ENCODE data around the gene TMEM240.
"Not testable (repeated sequence)": the region's sequence is repeated elsewhere in the genome, so short reads cannot be mapped to it uniquely, and the experiment has no call there.

Gene TMEM240

DNA sequence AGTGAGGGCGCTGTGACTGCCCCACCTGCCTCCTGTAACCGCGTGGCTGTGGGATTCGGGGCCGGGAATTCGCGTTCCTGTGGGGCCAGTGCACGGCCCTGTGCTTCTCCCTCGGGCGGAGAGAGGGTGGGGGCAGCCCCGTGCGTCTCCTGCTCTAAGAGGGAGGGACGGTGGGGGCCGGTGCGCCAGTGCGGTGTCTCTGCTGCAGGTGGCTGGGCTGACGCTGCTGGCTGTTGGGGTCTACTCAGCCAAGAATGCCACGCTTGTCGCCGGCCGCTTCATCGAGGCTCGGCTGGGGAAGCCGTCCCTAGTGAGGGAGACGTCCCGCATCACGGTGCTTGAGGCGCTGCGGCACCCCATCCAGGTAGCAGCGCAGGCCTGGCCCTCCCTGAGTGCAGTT, 17.9 kb downstream of the TMEM240 start:
- DNase-seq = not testable (repeated sequence)

DNA sequence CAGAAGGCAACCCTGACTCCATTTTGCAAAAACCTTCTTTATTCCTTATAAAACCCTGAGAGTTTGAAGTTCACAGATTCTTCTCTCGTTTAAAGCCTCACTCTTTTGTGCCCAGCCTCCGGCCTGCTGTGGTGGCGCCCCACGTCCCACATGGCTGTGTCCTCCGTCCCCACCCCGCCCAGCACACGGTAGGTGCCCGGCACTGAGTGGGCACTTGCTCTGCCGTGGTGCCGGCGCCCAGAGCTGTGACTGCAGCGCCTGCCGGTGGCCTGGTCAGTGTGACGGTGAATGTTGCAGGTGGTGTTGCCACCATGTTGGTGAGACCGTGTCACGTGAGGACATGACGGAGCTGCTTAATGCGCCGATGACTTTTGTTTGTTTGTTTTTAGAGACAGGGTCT, 19.1 kb downstream of the TMEM240 start:
- no peak for DNase-seq

DNA sequence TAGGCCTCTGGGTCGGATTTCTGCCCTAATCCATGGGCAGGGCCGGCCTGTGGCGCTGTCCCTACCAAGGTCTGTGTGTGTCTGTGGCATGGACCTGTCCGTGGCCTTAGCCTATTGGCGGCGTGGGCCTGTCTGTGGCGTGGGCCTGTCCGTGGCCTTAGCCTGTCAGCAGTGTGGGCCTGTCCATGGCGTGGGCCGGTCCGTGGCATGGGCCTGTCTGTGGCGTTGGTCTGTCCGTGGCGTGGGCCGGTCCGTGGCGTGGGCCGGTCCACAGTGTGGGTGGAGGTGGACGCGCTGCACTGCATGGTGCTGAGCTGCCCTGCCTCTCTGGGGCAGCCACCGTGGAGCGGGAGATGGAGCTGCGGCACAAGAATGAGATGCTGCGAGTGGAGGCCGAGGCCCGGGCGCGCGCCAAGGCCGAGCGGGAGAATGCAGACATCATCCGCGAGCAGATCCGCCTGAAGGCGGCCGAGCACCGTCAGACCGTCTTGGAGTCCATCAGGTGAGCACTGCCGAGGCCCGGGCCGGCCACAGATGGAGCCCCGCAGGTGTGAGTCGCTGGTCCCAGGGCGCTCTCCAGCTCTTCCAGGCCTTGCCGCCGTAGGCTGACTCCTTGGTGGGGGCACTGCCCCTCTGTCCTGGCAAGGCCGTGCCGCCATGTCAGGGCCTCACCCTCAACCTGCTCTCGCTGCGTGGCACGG, 20.5 kb downstream of the TMEM240 start:
- DNase-seq = not testable (repeated sequence)

DNA sequence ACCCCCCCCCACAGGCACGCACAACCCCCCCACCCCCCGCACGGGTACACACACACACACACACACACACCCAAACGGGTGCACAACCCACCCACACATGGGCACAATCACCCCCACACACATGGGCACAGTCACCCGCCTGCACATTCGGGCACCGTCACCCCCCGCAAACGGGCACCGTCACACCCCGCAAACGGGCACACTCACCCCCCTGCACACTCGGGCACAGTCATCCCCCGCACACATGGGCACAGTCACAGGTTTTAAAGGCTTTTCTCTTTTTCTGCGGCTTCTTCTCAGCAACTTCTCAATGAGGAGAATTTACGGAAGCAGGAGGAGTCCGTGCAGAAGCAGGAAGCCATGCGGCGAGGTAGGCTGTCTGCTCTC, 21.8 kb downstream of the TMEM240 start:
- not testable (repeated sequence) for DNase-seq

DNA sequence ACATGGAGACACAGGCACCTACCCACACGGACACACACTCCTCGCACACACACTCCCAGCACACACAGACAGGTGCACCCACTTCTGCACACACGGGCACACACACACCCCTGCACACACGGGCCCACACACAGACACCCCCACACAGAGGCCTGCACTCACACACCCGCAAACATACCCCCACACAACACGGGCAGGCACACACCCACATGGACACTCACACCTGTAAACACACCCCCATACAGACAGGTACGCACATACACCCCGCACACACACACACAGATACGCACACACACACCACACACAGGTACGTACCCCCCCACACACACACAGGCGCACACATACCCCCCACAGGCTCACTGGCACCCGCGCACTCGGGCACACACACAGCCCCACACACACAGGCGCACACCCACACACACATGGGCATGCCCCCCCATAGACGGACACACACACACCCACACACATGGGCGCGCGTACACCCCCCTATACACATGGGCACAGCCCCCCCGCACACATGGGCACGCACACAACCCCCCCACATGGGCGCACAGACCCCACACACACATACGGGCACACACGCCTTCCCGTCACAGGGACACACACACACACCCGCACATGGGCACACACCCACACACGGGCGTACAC, 22.3 kb downstream of the TMEM240 start:
- DNase-seq = no peak

DNA sequence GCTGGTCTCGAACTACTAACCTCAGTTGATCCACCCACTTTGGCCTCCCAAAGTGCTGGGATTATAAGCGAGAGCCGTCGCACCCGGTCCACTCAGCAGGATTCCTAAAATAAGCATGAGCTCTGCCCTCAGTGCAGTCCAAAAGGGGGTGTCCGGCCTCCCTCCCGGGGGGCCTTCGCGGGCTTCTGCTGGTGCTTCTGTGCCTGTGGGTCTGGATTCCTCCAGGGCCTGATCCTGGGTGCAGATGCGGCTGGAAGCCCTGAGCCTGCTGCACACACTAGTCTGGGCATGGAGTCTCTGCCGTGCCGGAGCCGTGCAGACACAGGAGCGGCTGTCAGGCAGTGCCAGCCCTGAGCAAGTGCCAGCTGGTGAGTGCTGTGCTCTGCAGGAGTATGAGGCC, 23.5 kb downstream of the TMEM240 start:
- not testable (repeated sequence) for DNase-seq

DNA sequence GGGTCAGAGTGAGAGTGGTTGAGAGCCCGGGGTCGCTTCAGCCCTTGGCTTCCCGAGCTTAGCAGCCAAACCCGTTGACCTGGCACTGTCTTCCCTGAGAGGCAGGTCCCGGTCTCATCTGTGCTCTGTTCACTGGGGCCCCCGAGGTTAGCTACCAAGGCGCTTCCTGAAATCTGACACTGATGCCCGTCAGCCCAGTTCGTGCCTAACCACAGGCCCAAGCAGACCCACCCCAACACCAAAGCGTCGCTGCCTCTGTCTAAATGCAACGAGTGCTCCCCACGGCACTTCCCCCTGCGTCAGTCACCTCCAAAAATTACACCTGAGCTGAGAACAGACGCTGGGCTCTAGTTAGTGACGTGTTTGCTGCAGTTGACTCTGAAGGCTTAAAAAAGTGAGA, 26.0 kb downstream of the TMEM240 start:
- DNase-seq = not testable (repeated sequence)

DNA sequence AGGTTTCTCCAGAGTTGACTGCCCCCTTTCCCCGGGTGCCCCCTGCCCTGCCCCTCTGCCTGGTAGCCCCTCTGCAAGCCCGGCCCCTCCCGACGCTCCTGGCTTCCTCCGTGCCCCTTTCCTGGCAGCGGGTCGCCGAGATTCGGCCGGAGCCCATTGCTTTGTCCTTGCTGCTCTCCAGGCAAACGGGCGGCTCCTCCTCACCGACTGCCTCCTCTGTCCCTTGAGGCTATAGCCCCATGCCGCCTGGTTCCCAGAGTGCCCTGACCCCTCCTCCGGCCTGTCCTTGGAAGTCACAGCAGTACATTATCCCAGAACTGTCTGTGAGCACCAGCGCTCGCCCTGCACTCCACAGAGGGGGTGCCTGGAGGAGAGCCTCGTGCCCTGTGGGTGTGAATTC, 26.7 kb downstream of the TMEM240 start:
- DNase-seq = not testable (repeated sequence)

DNA sequence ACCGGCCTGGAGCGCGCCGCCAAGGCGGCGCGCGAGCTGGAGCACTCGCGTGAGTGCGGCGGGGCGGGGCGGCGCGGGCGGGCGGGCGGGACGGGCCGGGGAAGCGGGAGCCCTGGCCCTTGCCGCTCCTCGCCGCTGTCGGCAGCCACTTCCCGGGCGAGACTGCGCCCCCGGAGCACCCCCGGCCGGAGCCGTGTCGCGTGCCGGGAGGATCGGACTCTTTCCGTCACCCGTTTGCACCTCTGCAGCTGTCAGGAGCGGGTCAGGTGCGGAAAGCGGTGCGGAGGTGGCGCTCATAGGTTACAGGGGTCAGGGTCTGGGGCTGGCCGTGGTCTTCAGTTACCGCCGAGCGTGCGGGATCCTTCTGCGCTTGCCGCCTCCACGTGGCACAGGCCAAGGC, 28.0 kb downstream of the TMEM240 start:
- DNase-seq = peak; percentile 4

DNA sequence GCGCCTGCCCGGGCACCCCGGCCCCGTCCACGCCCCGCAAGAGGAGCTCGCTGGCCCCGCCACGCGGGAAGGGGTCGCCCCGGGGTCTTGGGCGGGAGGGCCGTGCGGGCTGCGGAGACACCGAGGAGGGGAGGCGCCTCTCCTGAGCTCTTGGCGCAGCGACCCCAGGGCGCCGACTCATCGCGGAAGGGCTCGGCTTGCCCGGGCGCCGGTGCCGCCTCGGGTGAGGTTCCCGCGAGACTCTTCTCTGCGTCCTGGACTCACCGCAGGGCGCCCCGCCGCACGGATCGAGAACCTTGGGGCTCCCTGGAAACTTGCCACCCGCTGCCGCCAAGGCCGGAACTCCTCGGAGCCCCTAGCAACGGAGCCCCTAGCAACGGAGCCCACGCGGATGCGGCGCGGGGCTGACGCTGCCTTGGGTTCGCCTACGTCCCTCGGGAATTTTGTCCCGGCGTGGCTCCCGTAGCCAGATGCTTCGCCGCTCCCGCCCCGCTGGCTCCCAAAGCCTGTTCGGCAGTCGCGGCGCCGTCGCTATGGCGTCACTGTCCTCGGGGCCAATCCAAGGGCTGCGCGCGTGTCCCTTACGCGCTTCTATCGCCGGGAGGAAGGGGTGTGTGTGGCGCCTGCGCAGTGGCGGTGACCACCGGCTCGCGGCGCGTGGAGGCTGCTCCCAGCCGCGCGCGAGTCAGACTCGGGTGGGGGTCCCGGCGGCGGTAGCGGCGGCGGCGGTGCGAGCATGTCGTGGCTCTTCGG, 28.7 kb downstream of the TMEM240 start, which contains the start of gene ATAD3A:
TSS of gene ATAD3A (plus strand) at position 630 of the 753 bp plus-strand sequence. CDS start at position 737, 107 bp downstream.
- peak; percentile 98 for DNase-seq

DNA sequence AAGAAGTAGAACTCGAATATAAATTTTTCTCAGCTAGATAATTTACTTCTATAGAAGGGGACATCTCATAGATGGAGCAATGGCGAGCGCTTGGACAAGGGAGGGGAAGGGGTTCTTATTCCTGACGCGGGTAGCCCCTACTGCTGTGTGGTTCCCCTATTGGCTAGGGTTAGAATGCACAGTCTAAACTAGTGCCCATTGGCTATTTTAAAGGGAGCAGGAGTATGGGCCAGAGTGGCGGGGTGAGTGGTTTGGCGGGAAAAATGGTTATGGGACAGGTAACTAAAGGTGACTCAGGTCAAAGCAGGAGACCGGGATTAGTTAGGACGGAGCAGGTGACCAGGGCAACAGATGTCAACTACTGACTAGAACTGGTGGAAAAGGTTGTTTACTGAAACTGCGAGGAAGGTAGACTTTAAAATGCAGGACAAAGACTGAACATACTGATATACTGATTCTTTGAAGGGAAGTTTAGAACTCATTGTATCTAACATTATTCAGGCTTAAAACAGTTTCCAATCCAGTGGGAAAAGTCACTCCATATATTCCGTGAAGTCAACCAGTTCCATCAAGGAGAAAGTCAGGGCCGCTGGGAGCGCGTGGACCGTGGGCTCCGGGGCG, 29.4 kb downstream of the TMEM240 start:
- DNase-seq = peak; percentile 39

DNA sequence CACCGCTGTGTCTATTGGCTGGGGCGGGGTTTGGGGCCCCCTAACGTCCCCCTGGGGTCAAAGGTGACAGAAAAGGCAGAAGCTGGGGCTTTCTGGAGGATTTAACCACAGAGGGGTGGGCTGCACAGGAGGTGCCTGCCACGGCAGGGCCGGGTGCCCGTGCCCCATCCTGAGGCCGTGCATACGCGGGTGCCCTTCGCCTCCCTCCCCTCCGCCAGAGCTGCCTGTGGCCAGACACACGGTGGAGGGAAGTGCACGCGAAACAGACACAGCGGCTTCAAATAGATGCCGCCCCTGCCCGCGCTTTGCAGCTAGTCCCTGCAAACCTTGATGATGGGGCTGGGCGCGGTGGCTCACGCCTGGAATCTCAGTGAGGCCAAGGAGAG, 31.0 kb downstream of the TMEM240 start:
- DNase-seq = not testable (repeated sequence)

DNA sequence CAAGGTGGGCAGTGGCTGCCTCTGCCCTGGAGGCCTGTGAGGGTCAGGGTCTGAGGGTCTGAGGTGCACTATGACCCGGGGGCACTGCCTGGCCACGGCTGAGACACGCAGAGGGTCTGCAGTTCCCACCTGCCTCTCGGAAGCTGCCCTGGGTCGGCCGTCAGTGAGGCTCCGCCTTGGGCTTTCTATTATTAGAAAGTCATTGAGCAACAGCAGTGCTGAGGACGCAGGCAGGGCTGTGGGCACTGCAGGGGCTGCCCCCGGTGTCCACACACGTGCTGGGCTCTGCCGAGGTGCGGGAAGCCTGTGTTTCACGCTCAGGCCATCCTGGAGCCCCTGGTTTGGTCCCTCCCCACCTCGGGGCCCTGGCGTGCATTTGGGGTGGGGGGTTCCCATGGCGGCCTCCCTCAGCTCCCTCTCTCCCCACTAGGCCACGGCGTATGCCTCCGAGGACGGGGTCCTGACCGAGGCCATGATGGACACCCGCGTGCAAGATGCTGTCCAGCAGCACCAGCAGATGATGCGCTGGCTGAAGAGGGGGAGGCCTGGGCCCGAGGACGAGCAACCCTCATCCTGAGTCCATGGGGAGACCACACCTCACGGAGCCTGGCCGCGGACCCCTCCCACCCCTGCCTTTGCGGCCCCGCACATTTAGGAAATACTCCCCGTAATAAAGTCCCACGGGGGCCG, 31.5 kb downstream of the TMEM240 start:
- DNase-seq = not testable (repeated sequence)

DNA sequence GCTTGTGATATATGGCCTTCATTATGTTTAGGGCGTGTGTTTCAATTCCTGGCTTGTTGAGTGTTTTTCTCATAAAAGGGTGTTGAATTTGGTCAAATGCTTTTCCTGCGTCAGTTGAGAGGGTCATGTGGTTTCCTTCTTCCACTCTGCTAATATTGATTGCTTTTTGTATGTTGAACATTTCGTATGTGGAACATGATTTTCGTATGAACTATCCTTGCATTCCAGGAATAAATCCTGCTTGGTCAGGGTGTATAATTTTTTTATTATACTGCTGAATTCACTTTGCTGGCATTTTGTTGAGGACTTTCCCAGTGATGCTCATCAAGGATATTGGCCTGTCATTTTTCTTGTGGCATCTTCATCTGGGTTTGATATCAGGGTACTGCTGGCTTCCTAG, 33.1 kb downstream of the TMEM240 start:
- DNase-seq = no peak

DNA sequence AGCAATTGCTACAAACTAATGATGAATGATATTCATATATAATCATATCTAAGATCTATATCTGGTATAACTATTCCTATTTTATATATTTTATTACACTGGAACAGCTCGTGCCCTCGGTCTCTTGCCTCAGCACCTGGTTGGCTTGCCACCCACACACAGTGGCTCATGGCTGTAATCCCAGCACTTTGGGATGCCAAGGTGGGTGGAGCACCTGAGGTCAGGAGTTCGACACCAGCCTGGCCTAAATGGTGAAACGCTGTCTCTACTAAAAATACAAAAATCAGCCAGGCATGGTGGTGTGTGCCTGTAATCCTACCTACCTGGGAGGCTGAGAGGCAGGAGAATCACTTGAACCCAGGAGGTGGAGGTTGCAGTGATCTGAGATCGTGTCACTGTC, 34.6 kb downstream of the TMEM240 start:
- not testable (repeated sequence) for DNase-seq

DNA sequence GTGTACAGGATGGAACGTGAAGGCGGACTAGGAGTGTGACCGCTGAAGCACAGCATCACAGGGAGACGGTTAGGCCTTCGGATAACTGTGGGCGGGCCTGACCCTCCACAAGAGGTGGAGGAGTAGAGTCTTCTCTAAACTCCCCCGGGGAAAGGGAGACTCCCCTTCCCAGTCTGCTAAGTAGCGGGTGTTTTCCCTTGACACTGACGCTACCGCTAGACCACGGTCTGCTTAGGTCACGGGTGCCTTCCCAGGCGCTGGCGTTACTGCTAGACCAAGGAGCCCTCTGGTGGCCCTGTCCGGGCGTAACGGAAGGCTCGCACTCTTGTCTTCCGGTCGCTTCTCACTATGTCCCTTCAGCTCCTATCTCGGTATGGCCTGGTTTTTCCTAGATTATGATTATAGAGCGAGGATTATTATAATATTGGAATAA, 35.0 kb downstream of the TMEM240 start:
- DNase-seq = peak; percentile 85

DNA sequence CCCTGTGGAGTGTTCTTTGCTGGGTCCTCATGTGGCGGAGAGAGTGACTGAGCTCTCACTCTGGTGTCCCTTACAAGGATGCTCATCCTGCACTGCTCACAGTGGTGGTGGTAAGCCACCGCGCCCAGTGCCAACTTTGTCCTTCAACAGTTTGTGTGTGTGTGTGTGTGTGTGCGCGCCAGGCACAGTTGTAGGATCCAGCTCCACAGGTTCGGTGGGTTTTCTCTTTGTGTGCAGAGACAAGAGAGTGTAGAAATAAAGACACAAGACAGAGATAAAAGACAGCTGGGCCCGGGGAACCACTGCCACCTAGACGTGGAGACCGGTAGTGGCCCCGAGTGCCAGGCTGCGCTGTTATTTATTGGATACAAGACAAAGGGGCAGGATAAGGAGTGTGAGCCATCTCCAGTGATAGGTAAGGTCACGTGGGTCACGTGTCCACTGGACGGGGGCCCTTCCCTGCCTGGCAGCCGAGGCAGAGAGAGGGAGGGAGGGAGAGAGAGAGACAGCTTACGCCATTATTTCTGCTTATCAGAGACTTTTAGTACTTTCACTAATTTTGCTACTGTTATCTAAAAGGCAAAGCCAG, 35.6 kb downstream of the TMEM240 start:
- DNase-seq = peak; percentile 95

DNA sequence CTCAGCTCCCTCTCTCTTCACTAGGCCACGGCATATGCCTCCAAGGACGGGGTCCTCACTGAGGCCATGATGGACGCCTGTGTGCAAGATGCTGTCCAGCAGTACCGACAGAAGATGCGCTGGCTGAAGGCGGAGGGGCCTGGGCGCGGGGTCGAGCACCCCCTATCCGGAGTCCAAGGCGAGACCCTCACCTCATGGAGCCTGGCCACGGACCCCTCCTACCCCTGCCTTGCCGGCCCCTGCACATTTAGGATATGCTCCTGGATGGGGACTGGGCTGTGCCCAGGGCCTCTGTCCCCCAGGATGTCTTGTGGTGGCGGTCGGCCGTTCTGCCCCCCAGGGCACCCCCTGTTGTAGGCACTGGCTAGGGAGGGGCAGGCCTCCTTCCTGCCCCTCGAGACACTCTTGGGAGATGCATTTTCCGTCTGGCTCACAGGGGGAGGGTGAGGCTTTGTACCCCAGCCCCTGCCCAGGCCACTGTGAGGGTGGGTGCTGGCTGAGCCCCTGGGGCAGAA, 44.9 kb downstream of the TMEM240 start:
- not testable (repeated sequence) for DNase-seq

DNA sequence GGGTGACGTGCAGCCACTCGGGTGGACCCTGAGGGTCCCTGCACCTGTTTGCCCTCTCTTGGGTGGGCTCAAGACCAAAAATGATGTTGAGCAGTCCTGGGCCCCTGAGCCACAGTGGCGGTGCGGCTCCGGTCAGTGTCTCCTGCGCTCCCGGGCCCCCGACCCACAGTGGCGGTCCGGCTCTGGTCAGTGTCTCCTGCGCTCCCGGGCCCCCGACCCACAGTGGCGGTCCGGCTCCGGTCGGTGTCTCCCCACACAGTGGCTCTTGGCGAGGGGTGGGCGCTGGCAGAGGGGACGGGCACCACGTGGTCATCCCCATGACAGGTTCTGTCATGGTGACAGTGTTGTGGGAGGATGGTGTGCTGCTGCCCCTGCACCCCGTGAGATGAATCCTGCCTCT, 46.1 kb downstream of the TMEM240 start:
- DNase-seq = not testable (repeated sequence)

DNA sequence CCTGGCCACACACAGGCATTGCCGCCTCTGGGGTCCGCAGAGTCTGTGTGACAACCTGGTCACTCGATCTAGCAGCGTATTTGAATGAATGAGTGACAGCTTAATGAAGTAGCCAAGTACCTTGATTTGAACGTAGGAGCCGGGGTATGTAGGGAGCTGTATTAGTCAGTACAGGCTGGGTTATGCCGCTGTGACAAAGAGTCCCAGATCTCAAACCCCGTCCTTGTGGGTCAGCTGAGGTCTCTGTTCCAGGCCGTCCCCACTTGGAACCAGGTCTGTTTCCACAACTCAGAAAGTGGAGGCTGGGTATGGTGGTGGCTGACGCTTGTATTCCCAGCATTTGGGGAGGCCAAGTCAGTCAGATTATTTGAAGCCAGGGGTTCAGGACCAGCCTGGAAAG, 48.8 kb downstream of the TMEM240 start:
- DNase-seq = no peak

DNA sequence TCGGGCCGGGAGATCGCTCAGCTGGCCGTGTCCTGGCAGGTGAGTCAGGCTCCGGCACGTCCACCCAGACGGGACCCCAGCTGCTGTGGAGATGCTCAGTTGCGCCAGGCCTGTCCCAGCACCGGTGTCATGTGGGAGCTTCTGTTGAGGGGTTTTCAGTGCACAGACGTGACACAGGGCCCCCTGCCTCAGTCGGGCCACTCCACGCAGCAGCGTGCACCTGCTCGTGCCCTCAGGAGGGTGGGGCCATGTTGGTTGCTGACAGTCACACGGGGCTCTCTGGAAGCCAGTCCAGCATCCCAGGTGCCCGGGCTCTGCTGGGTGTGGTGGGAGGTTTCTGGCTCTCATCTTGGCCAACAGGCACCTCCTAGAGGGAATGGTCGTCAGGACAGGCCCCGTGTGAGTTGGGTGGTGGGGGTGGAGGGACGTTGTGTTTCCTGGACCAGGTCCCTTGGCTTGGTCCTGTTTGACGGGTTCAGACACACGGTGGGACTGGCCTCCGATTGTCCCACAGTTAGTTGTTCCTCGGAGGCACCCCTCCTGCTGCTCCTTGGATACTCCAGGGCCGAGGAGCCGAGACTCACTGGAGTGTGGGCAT, 49.7 kb downstream of the TMEM240 start:
- no peak for DNase-seq

DNA sequence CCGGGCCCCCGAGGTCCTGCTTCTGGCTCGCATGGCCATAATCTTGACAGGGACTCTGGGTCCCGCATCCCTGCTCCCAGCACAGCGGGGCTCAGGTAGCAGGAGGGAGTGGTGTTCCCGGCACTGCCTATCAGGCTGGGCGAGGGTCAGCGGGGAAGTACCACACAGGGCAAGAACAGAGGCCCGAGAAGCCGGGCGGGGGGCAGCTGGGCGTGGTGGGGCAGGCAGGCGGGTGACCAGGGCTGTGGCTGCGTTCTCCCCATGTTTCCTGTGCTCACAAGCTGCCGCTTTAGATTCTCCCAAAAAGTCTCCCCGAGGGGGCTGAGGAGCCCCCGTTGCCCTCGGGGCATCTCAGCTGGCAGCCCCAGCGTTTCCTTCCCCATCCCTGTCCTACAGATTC, 50.6 kb downstream of the TMEM240 start:
- DNase-seq = no peak
